ENCODE data around the gene TAF3.

TAF3 gene

GRCh38 chr10:7795605-7796004, 22.7 kb upstream of the TAF3 start:
- H4K8ac ChIP-seq (ENCODE audit: low read depth, low read length) = no peak overlapping the region
- H3K14ac ChIP-seq (ENCODE audit: low read length) = no peak overlapping the region
- no peak overlapping the region for H3K9ac ChIP-seq (ENCODE audit: low read length)
- no peak overlapping the region for H2BK5ac ChIP-seq (ENCODE audit: low read depth, low read length, poor library complexity)
- H3K4ac ChIP-seq (ENCODE audit: low read depth, low read length) = peak overlapping the region; percentile 84
- no peak overlapping the region for H2AK5ac ChIP-seq (ENCODE audit: low read length)
- no peak overlapping the region for H3K27ac ChIP-seq (ENCODE audit: low read depth, low read length)
- H3K79me2 ChIP-seq (ENCODE audit: control insufficient read depth, insufficient read depth, low read length, poor library complexity) = peaks cover 1% of the 10 kb centered on the region
- H3K9me3 ChIP-seq (ENCODE audit: insufficient read depth, low read depth, low read length) = no peaks in the 10 kb centered on the region
- no peak overlapping the region for H4K91ac ChIP-seq (ENCODE audit: low read depth, low read length)
- H3K18ac ChIP-seq (ENCODE audit: low read length) = no peak overlapping the region
- no peaks in the 10 kb centered on the region for H3K27me3 ChIP-seq (ENCODE audit: insufficient read depth, low read length)
- no peak overlapping the region for H3K4me2 ChIP-seq (ENCODE audit: low read length)
- H4K12ac ChIP-seq (ENCODE audit: low read depth, low read length) = no peak overlapping the region
- H2AFZ ChIP-seq (ENCODE audit: insufficient read depth, low read length, poor library complexity) = no peak overlapping the region
- H2BK12ac ChIP-seq (ENCODE audit: low read length) = no peak overlapping the region
- DNase-seq = peak in 1 of 2 donors; percentile 12
- no peaks in the 10 kb centered on the region for H3K79me1 ChIP-seq (ENCODE audit: low read length)
- no peak overlapping the region for H3K23ac ChIP-seq (ENCODE audit: low read length)
- peaks cover 14 to 20% of the 10 kb centered on the region in 2 experiments for H3K36me3 ChIP-seq (ENCODE audit: control insufficient read depth in 1 of 2, insufficient read depth in 2 of 2, low read length in 2 of 2)
- WGBS (ENCODE audit: extremely low coverage, insufficient coverage, insufficient read length) = no CpG with 5 or more reads among the region's 4 CpGs
- H3K4me3 ChIP-seq (ENCODE audit: low read depth, low read length) = no peak overlapping the region
- H2BK120ac ChIP-seq (ENCODE audit: insufficient read depth, low read length, poor library complexity) = no peak overlapping the region
- no peaks in the 10 kb centered on the region for H3K4me1 ChIP-seq (ENCODE audit: control insufficient read depth in 1 of 2, insufficient read depth in 2 of 2, low read length in 2 of 2)

GRCh38 chr10:7797582-7797981, 20.7 kb upstream of the TAF3 start:
- Histone ChIP-seq H2AFZ (ENCODE audit: insufficient read depth, low read length, poor library complexity) (no peak overlapping the region), H3K36me3 (ENCODE audit: control insufficient read depth in 1 of 2, insufficient read depth in 2 of 2, low read length in 2 of 2) (peaks cover 13 to 30% of the 10 kb centered on the region in 2 experiments), H3K4me1 (ENCODE audit: control insufficient read depth in 1 of 2, insufficient read depth in 2 of 2, low read length in 2 of 2) (no peaks in the 10 kb centered on the region), H3K27ac (ENCODE audit: low read depth, low read length) (peak overlapping the region; percentile 4), H4K12ac (ENCODE audit: low read depth, low read length) (no peak overlapping the region), H3K4ac (ENCODE audit: low read depth, low read length) (no peak overlapping the region), H3K79me2 (ENCODE audit: control insufficient read depth, insufficient read depth, low read length, poor library complexity) (peaks cover 1% of the 10 kb centered on the region), H3K79me1 (ENCODE audit: low read length) (no peaks in the 10 kb centered on the region), H3K18ac (ENCODE audit: low read length) (no peak overlapping the region), H4K8ac (ENCODE audit: low read depth, low read length) (no peak overlapping the region), H3K4me2 (ENCODE audit: low read length) (no peak overlapping the region), H3K27me3 (ENCODE audit: insufficient read depth, low read length) (no peaks in the 10 kb centered on the region), H3K9me3 (ENCODE audit: insufficient read depth, low read depth, low read length) (no peaks in the 10 kb centered on the region), H2BK5ac (ENCODE audit: low read depth, low read length, poor library complexity) (no peak overlapping the region), H3K23ac (ENCODE audit: low read length) (no peak overlapping the region), H3K9ac (ENCODE audit: low read length) (no peak overlapping the region), H2AK5ac (ENCODE audit: low read length) (no peak overlapping the region), H2BK120ac (ENCODE audit: insufficient read depth, low read length, poor library complexity) (no peak overlapping the region), H2BK12ac (ENCODE audit: low read length) (no peak overlapping the region), H3K4me3 (ENCODE audit: low read depth, low read length) (no peak overlapping the region), H3K14ac (ENCODE audit: low read length) (no peak overlapping the region), H4K91ac (ENCODE audit: low read depth, low read length) (no peak overlapping the region)
- DNase-seq = peak; percentile 85 to 89
- no CpG with 5 or more reads among the region's 6 CpGs for WGBS (ENCODE audit: extremely low coverage, insufficient coverage, insufficient read length)

GRCh38 chr10:7802606-7803005, 15.7 kb upstream of the TAF3 start:
- Histone ChIP-seq H2BK5ac (ENCODE audit: low read depth, low read length, poor library complexity) (no peak overlapping the region), H3K79me1 (ENCODE audit: low read length) (no peaks in the 10 kb centered on the region), H3K27ac (ENCODE audit: low read depth, low read length) (no peak overlapping the region), H3K4me3 (ENCODE audit: low read depth, low read length) (no peak overlapping the region), H3K14ac (ENCODE audit: low read length) (no peak overlapping the region), H4K8ac (ENCODE audit: low read depth, low read length) (no peak overlapping the region), H3K23ac (ENCODE audit: low read length) (no peak overlapping the region), H3K4ac (ENCODE audit: low read depth, low read length) (no peak overlapping the region), H3K4me1 (ENCODE audit: control insufficient read depth in 1 of 2, insufficient read depth in 2 of 2, low read length in 2 of 2) (no peaks in the 10 kb centered on the region), H3K4me2 (ENCODE audit: low read length) (no peak overlapping the region), H4K91ac (ENCODE audit: low read depth, low read length) (no peak overlapping the region), H3K9me3 (ENCODE audit: insufficient read depth, low read depth, low read length) (no peaks in the 10 kb centered on the region), H4K12ac (ENCODE audit: low read depth, low read length) (no peak overlapping the region), H2AFZ (ENCODE audit: insufficient read depth, low read length, poor library complexity) (no peak overlapping the region), H3K18ac (ENCODE audit: low read length) (no peak overlapping the region), H3K79me2 (ENCODE audit: control insufficient read depth, insufficient read depth, low read length, poor library complexity) (no peaks in the 10 kb centered on the region), H3K36me3 (ENCODE audit: control insufficient read depth in 1 of 2, insufficient read depth in 2 of 2, low read length in 2 of 2) (peaks cover 16 to 46% of the 10 kb centered on the region in 2 experiments), H2AK5ac (ENCODE audit: low read length) (no peak overlapping the region), H2BK12ac (ENCODE audit: low read length) (no peak overlapping the region), H3K27me3 (ENCODE audit: insufficient read depth, low read length) (no peaks in the 10 kb centered on the region), H2BK120ac (ENCODE audit: insufficient read depth, low read length, poor library complexity) (no peak overlapping the region), H3K9ac (ENCODE audit: low read length) (no peak overlapping the region)
- DNase-seq = no peak
- no CpG with 5 or more reads among the region's 4 CpGs for WGBS (ENCODE audit: extremely low coverage, insufficient coverage, insufficient read length)

GRCh38 chr10:7804216-7804615, 14.1 kb upstream of the TAF3 start:
- Histone ChIP-seq H3K9me3 (ENCODE audit: insufficient read depth, low read depth, low read length) (no peaks in the 10 kb centered on the region), H3K4me2 (ENCODE audit: low read length) (no peak overlapping the region), H3K4me3 (ENCODE audit: low read depth, low read length) (no peak overlapping the region), H3K27me3 (ENCODE audit: insufficient read depth, low read length) (no peaks in the 10 kb centered on the region), H3K4ac (ENCODE audit: low read depth, low read length) (no peak overlapping the region), H2AK5ac (ENCODE audit: low read length) (no peak overlapping the region), H3K79me1 (ENCODE audit: low read length) (no peaks in the 10 kb centered on the region), H3K79me2 (ENCODE audit: control insufficient read depth, insufficient read depth, low read length, poor library complexity) (no peaks in the 10 kb centered on the region), H2BK5ac (ENCODE audit: low read depth, low read length, poor library complexity) (no peak overlapping the region), H3K27ac (ENCODE audit: low read depth, low read length) (no peak overlapping the region), H3K9ac (ENCODE audit: low read length) (no peak overlapping the region), H4K12ac (ENCODE audit: low read depth, low read length) (no peak overlapping the region), H3K18ac (ENCODE audit: low read length) (no peak overlapping the region), H3K4me1 (ENCODE audit: control insufficient read depth in 1 of 2, insufficient read depth in 2 of 2, low read length in 2 of 2) (no peaks in the 10 kb centered on the region), H2BK12ac (ENCODE audit: low read length) (no peak overlapping the region), H2AFZ (ENCODE audit: insufficient read depth, low read length, poor library complexity) (no peak overlapping the region), H2BK120ac (ENCODE audit: insufficient read depth, low read length, poor library complexity) (no peak overlapping the region), H4K91ac (ENCODE audit: low read depth, low read length) (no peak overlapping the region), H4K8ac (ENCODE audit: low read depth, low read length) (no peak overlapping the region), H3K23ac (ENCODE audit: low read length) (no peak overlapping the region), H3K14ac (ENCODE audit: low read length) (no peak overlapping the region), H3K36me3 (ENCODE audit: control insufficient read depth in 1 of 2, insufficient read depth in 2 of 2, low read length in 2 of 2) (peaks cover 12 to 42% of the 10 kb centered on the region in 2 experiments)
- WGBS (ENCODE audit: extremely low coverage, insufficient coverage, insufficient read length) = no CpG with 5 or more reads among the region's 6 CpGs
- no peak for DNase-seq
